ENCODE results near the gene PCDH9. TPM values are rescaled to one million over a fixed set of nuclear protein-coding genes. Genes with fewer than 3 reads are reported as not detected.

PCDH9 gene
- total RNA-seq, 1 donor from 2014 or later: 20.2 TPM

DNA sequence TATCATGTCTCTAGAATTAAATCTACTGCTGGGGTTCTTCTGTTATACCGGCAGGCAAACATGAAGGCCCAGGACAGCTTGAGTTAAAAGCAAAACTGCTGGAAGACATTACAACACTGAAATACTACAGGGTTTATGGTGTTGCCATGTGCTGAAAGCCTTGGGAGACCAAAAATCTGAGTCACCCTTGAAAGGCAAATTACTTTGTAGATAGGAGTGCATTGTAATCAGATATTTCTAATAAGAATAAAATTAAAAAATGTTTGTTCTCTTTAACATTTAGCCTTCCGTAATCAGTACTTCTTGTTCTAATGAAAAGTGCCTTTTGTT lies 181.3 kb downstream of the PCDH9 start:
- TF ChIP-seq, protein P1, sequence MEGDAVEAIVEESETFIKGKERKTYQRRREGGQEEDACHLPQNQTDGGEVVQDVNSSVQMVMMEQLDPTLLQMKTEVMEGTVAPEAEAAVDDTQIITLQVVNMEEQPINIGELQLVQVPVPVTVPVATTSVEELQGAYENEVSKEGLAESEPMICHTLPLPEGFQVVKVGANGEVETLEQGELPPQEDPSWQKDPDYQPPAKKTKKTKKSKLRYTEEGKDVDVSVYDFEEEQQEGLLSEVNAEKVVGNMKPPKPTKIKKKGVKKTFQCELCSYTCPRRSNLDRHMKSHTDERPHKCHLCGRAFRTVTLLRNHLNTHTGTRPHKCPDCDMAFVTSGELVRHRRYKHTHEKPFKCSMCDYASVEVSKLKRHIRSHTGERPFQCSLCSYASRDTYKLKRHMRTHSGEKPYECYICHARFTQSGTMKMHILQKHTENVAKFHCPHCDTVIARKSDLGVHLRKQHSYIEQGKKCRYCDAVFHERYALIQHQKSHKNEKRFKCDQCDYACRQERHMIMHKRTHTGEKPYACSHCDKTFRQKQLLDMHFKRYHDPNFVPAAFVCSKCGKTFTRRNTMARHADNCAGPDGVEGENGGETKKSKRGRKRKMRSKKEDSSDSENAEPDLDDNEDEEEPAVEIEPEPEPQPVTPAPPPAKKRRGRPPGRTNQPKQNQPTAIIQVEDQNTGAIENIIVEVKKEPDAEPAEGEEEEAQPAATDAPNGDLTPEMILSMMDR (conservative IDR thresholded peaks at IDR 0.05): no peak
- Mint-ChIP-seq H3K27me3 (no peaks in the 10 kb centered on the region), H3K4me3 (no peak overlapping the region), H3K9me3 (no peaks in the 10 kb centered on the region), H3K36me3 (no peaks in the 10 kb centered on the region), H3K27ac (peak overlapping the region; percentile 63), H3K4me1 (ENCODE audit: unreplicated experiment) (peaks cover 8% of the 10 kb centered on the region)
- DNase-seq (ENCODE audit: extremely low spot score, unreplicated experiment): no peak

DNA sequence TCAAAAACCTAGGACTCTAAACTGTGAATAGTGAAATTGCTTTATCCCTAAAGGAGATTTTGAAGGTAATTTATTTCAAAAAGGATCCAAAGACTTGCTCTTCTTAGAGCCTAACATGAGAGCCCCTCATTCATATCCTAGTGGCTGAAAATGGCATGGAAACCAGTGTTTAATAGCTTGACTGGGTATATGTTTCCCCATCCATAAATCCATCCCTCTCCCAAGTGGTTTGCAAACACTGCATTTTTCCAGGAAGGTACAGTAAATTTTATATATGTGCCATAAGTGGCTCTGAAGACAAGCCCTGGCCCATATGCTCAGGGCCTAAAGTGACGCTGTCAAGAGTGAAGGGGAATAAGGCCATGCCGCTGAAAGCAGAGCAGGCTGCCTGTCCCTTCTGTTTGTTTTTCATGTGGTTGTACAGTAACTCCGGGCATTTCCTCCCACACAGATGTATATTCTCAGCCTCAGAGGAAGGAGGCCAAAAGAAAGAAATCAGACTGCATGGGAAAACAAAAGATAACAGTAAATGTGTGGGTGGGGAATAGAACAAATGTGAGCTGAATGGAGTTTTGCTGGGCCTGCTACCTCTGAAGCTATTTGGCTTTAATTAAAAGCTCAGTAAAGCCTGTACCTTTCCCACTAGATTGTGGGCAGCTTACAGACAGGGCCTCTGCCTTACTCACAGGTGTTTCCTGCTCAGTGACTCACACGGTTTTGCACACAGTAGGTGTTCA lies 181.9 kb downstream of the PCDH9 start:
- Mint-ChIP-seq H3K27me3 (no peaks in the 10 kb centered on the region), H3K27ac (peak overlapping the region; percentile 63), H3K9me3 (no peaks in the 10 kb centered on the region), H3K4me1 (ENCODE audit: unreplicated experiment) (peaks cover 8% of the 10 kb centered on the region), H3K36me3 (no peaks in the 10 kb centered on the region), H3K4me3 (no peak overlapping the region)
- DNase-seq (ENCODE audit: extremely low spot score, unreplicated experiment): no peak
- TF ChIP-seq, protein P1 (conservative IDR thresholded peaks at IDR 0.05): peak; percentile 53

DNA sequence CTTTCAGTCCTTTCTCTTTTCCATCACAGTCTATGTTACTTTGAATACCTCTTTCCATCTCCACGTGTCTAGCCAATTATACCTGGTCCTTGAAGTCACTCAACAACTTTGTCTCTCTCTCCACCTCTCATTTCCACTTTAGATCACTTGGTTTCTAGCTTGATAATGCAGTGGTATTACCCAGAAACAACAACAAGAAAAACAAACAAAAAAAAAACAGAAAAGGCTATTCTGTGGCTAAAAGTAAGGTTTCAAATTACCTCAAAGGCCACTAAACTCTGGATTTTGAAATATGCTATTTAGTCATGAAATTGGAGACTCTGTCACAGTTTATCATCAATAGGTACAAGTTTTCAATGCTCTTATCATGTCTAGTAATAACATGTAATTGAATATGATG lies 184.8 kb downstream of the PCDH9 start:
- Mint-ChIP-seq H3K27me3 (no peaks in the 10 kb centered on the region), H3K4me3 (no peak overlapping the region), H3K4me1 (ENCODE audit: unreplicated experiment) (peaks cover 8% of the 10 kb centered on the region), H3K9me3 (no peaks in the 10 kb centered on the region), H3K36me3 (no peaks in the 10 kb centered on the region), H3K27ac (no peak overlapping the region)
- TF ChIP-seq, protein P1 (conservative IDR thresholded peaks at IDR 0.05): no peak
- DNase-seq (ENCODE audit: extremely low spot score, unreplicated experiment): no peak

DNA sequence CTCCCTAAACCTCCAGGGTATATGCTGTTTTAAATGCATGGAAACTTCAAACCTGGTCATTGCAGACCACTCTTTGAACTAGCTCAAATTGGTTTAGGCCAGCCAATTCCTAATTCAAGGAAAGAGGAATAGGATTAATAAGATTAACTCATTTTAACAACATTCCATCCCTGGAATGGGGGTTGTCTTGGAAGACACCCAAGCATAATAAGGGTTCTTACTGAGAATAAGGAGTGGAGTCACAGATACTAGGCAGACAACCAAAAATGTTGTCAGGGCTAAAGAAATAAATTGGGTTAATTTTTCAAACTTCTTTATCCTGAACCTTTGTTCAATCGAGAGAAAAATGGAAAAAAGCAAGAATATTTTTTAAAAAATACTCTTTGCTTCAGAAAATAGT lies 186.2 kb downstream of the PCDH9 start:
- H3K27me3 Mint-ChIP-seq: no peaks in the 10 kb centered on the region
- no peak overlapping the region for H3K27ac Mint-ChIP-seq
- no peak for DNase-seq (ENCODE audit: extremely low spot score, unreplicated experiment)
- H3K4me1 Mint-ChIP-seq (ENCODE audit: unreplicated experiment): peaks cover 8% of the 10 kb centered on the region
- H3K4me3 Mint-ChIP-seq: no peak overlapping the region
- TF ChIP-seq, protein P1 (conservative IDR thresholded peaks at IDR 0.05): no peak
- no peaks in the 10 kb centered on the region for H3K9me3 Mint-ChIP-seq
- H3K36me3 Mint-ChIP-seq: no peaks in the 10 kb centered on the region

DNA sequence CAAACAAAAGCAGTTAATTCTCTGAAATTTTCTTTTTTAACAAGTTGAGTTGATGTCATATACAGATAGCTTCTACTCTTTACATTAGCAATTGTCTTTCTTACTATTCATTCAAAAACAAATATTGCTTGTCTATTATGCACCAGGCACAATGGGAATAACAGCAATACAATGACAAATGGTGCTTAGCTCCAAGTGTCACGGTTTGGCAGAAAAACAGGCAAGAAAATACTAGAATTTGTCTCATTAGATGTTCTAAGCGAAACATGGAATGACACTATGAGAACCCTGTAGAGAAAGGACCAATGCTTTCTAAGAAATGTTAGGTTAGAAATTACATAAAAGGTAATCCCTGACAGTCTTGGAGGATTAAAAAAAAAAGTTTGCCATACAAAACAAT lies 187.6 kb downstream of the PCDH9 start:
- H3K4me3 Mint-ChIP-seq: no peak overlapping the region
- H3K36me3 Mint-ChIP-seq: no peaks in the 10 kb centered on the region
- H3K27ac Mint-ChIP-seq: no peak overlapping the region
- DNase-seq (ENCODE audit: extremely low spot score, unreplicated experiment): no peak
- H3K27me3 Mint-ChIP-seq: no peaks in the 10 kb centered on the region
- TF ChIP-seq, protein P1 (conservative IDR thresholded peaks at IDR 0.05): no peak
- no peaks in the 10 kb centered on the region for H3K9me3 Mint-ChIP-seq
- H3K4me1 Mint-ChIP-seq (ENCODE audit: unreplicated experiment): no peaks in the 10 kb centered on the region

All from type B pancreatic cell (in vitro differentiated cells).